Spleen (tissue), 7 donors: Measurements from ENCODE around the gene UBE2E2.

ENCODE experiments used
- CTCF ChIP-seq, 11 experiments: fragments of 200-600 bp in 7 of 11; fragments of 450-650 bp in 4 of 11; sonication (generic) in 4 of 11; IDR thresholded peaks in 8 of 11; conservative IDR thresholded peaks in 3 of 11; 1 replicate in 7 of 11; 2 replicates in 4 of 11; pipeline versions ENCODE4 v1.4.0 to v1.8.0; 2016 to 2021; ENCODE audit warnings: antibody characterized with exemption in 11 of 11, inconsistent platforms in 4 of 11, mild to moderate bottlenecking in 1 of 11
- POLR2A ChIP-seq, 3 donors: fragments of 450-650 bp; IDR thresholded peaks; one replicate each; pipeline ENCODE4 v1.5.1; 2017; ENCODE audit warnings: antibody characterized with exemption in 3 of 3, mild to moderate bottlenecking in 1 of 3
- donor health status: DM: no; HTN: no; CAD: no; lungs with moderate emphysema.
- donor health status: DM: no; HTN: no; CAD: no.
- donor health status: DM: no; HTN: no; CAD: no.

DNA sequence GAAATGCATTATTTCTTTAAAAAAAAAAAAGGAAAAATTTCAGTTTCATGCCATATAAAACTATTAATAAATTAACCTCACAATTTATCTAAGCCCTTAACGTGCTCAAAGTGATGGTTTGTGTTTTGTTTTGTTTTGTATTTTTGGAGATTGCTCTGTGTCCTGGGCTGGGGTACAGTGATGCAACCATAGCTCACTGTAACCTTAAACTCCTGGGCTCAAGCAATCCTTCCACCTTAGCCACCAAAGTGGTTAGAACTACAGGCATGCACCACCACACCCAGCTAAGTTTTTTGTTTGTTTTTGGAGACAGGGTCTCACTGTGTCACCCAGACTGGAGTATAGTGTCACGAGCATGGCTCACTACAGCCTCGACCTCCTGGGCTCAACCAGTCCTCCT lies 180.7 kb downstream of the UBE2E2 start:
- TF ChIP-seq CTCF (IDR thresholded peaks at IDR 0.05 in 8 of 11, conservative IDR thresholded peaks at IDR 0.05 in 3 of 11): no peak
- no peak for TF ChIP-seq POLR2A (IDR thresholded peaks at IDR 0.05)
